H9 (cell line): ENCODE measurements around the gene IL16. TPM values are rescaled to one million over a fixed set of nuclear protein-coding genes. Genes with fewer than 3 reads are reported as not detected.

Experiments used
- DNase-seq: peaks from one replicate; pipeline ENCODE4 v3.0.0-alpha.2; 2017
- H2AFZ ChIP-seq: one replicate; pipeline ENCODE4 v1.6.1; 2013; ENCODE audit warnings: mild to moderate bottlenecking, low read length, control low read depth, moderate library complexity
- H2AK5ac ChIP-seq: 2 replicates; pipeline ENCODE4 v1.6.1; 2013; ENCODE audit warnings: low read length, control low read depth, mixed read lengths; ENCODE audit not compliant: insufficient read length
- H2BK120ac ChIP-seq: one replicate; pipeline ENCODE4 v1.6.1; 2013; ENCODE audit warnings: low read depth, mild to moderate bottlenecking, low read length, control low read depth, inconsistent platforms; ENCODE audit not compliant: poor library complexity, severe bottlenecking
- H2BK12ac ChIP-seq: 2 replicates; pipeline ENCODE4 v1.6.1; 2013; ENCODE audit warnings: low read length, control low read depth, mixed read lengths, low read depth; ENCODE audit not compliant: insufficient read length
- H2BK15ac ChIP-seq: 2 replicates; pipeline ENCODE4 v1.6.1; 2013; ENCODE audit warnings: low read depth, low read length, control low read depth
- H2BK20ac ChIP-seq: one replicate; pipeline ENCODE4 v1.6.1; 2013; ENCODE audit warnings: low read depth, mild to moderate bottlenecking, low read length, control low read depth, inconsistent platforms; ENCODE audit not compliant: poor library complexity, severe bottlenecking
- H2BK5ac ChIP-seq: 2 replicates; pipeline ENCODE4 v1.6.1; 2013; ENCODE audit warnings: low read length, control low read depth, mixed read lengths; ENCODE audit not compliant: insufficient read length
- H3K14ac ChIP-seq: 2 replicates; pipeline ENCODE4 v1.6.1; 2013; ENCODE audit warnings: low read length, control low read depth; ENCODE audit not compliant: insufficient read depth
- H3K18ac ChIP-seq: 2 replicates; pipeline ENCODE4 v1.6.1; 2013; ENCODE audit warnings: low read depth, mild to moderate bottlenecking, mixed read lengths, low read length, control low read depth; ENCODE audit not compliant: insufficient read length
- H3K23ac ChIP-seq: 2 replicates; pipeline ENCODE4 v1.6.1; 2013; ENCODE audit warnings: low read length, control low read depth, mixed read lengths, low read depth; ENCODE audit not compliant: insufficient read length
- H3K23me2 ChIP-seq: 2 replicates; pipeline ENCODE4 v1.6.1; 2013; ENCODE audit warnings: low read depth, mild to moderate bottlenecking, mixed read lengths, low read length, control low read depth; ENCODE audit not compliant: insufficient read length, poor library complexity, severe bottlenecking
- H3K27ac ChIP-seq: 2 replicates; pipeline ENCODE4 v1.5.1; 2013; ENCODE audit warnings: low read length, control low read depth, mixed read lengths, low read depth; ENCODE audit not compliant: insufficient read length
- H3K27me3 ChIP-seq: 2 replicates; pipeline ENCODE4 v1.6.1; 2013; ENCODE audit warnings: low read length, control low read depth, inconsistent platforms; ENCODE audit not compliant: insufficient read depth
- H3K4ac ChIP-seq: 2 replicates; pipeline ENCODE4 v1.6.1; 2013; ENCODE audit warnings: low read depth, mild to moderate bottlenecking, control low read depth, inconsistent platforms, low read length, moderate library complexity
- H3K4me1 ChIP-seq: 2 replicates; pipeline ENCODE4 v1.6.1; 2013; ENCODE audit warnings: low read length, control low read depth, inconsistent platforms; ENCODE audit not compliant: insufficient read depth
- H3K4me2 ChIP-seq: 2 replicates; pipeline ENCODE4 v1.6.1; 2013; ENCODE audit warnings: low read length, control low read depth, mixed read lengths; ENCODE audit not compliant: insufficient read length, insufficient read depth
- H3K56ac ChIP-seq: 2 replicates; pipeline ENCODE4 v1.6.1; 2013; ENCODE audit warnings: low read depth, mild to moderate bottlenecking, mixed read lengths, low read length, control low read depth; ENCODE audit not compliant: insufficient read length
- H3K79me1 ChIP-seq: 2 replicates; pipeline ENCODE4 v1.6.1; 2013; ENCODE audit warnings: low read depth, mild to moderate bottlenecking, moderate library complexity, low read length, control low read depth, inconsistent platforms; ENCODE audit not compliant: insufficient read depth, poor library complexity, severe bottlenecking
- H3K79me2 ChIP-seq: 2 replicates; pipeline ENCODE4 v1.6.1; 2013; ENCODE audit warnings: low read length, control low read depth, inconsistent platforms; ENCODE audit not compliant: insufficient read depth
- H3K9ac ChIP-seq: 2 replicates; pipeline ENCODE4 v1.6.1; 2013; ENCODE audit warnings: low read length, control low read depth, mixed read lengths; ENCODE audit not compliant: insufficient read length; ENCODE audit errors: extremely low read depth
- H3K9me3 ChIP-seq: one replicate; pipeline ENCODE4 v1.6.1; 2013; ENCODE audit warnings: low read depth, low read length, inconsistent platforms; ENCODE audit not compliant: control insufficient read depth
- H3T11ph ChIP-seq: one replicate; pipeline ENCODE4 v1.6.1; 2013; ENCODE audit warnings: mild to moderate bottlenecking, low read length, control low read depth, inconsistent platforms
- H4K20me1 ChIP-seq: one replicate; pipeline ENCODE4 v1.6.1; 2013; ENCODE audit not compliant: control insufficient read depth, insufficient read length, insufficient read depth
- H4K5ac ChIP-seq: 2 replicates; pipeline ENCODE4 v1.6.1; 2013; ENCODE audit warnings: low read depth, mild to moderate bottlenecking, mixed read lengths, low read length, control low read depth; ENCODE audit not compliant: insufficient read length
- H4K8ac ChIP-seq: replicated peaks from 2 replicates; pipeline ENCODE4 v1.6.1; 2013; ENCODE audit warnings: low read length, control low read depth, mixed read lengths, low read depth; ENCODE audit not compliant: insufficient read length
- H4K91ac ChIP-seq: 2 replicates; pipeline ENCODE4 v1.6.1; 2013; ENCODE audit warnings: low read depth, mild to moderate bottlenecking, moderate library complexity, mixed read lengths, low read length, control low read depth; ENCODE audit not compliant: insufficient read length
- H3K27ac Mint-ChIP-seq, 3 experiments: 2 replicates in 2 of 3; 3 replicates in 1 of 3; pipeline ENCODE4 v1.8.0; 2020 to 2021; ENCODE audit warnings: mixed read lengths in 3 of 3, mild to moderate bottlenecking in 1 of 3, moderate library complexity in 1 of 3
- H3K27me3 Mint-ChIP-seq: 2 replicates; pipeline ENCODE4 v1.8.0; 2021; ENCODE audit warnings: low read depth, mild to moderate bottlenecking, moderate library complexity, mixed read lengths
- H3K36me3 Mint-ChIP-seq, 3 experiments: 2 replicates in 2 of 3; 3 replicates in 1 of 3; pipeline ENCODE4 v1.8.0; 2020 to 2021; ENCODE audit warnings: low read depth in 3 of 3, mixed read lengths in 3 of 3; ENCODE audit not compliant: insufficient read depth in 1 of 3
- H3K4me1 Mint-ChIP-seq, 2 experiments: 2 replicates each; pipeline ENCODE4 v1.8.0; 2020; ENCODE audit warnings: mixed read lengths in 2 of 2
- H3K4me3 Mint-ChIP-seq, 2 experiments: 2 replicates in 1 of 2; 3 replicates in 1 of 2; pipeline ENCODE4 v1.8.0; 2020 to 2021; ENCODE audit warnings: mild to moderate bottlenecking in 2 of 2, mixed read lengths in 2 of 2, moderate library complexity in 1 of 2
- H3K9me3 Mint-ChIP-seq, 2 experiments: 2 replicates in 1 of 2; 3 replicates in 1 of 2; pipeline ENCODE4 v1.8.0; 2020; ENCODE audit warnings: mild to moderate bottlenecking in 2 of 2, mixed read lengths in 2 of 2, moderate library complexity in 1 of 2
- CTCF ChIP-seq: fragments of 200-600 bp; sonication (generic); conservative IDR thresholded peaks from 3 replicates; pipeline ENCODE4 v1.8.0; 2021; ENCODE audit warnings: antibody characterized with exemption, mild to moderate bottlenecking
- WGBS: extraction: QIAGEN DNeasy Blood & Tissue Kit; methylation state at CpG from one replicate; pipeline ENCODE4 v1.1.7; 2013; ENCODE audit warnings: missing lambda C conversion rate, low lambda C conversion rate, mixed read lengths; ENCODE audit not compliant: insufficient read length; ENCODE audit errors: extremely low coverage; 5-methylcytosine and 5-hydroxymethylcytosine counted together
- total RNA-seq: library from RNA; stranded (reverse); gene quantifications from 2 replicates; pipeline ENCODE4 v1.2.1, GENCODE V29; 2021

The IL16 gene
- total RNA-seq, 1 experiment from 2014 or later, result 0.28 TPM

- Histone ChIP-seq H3K4me1 (no peaks in the 10 kb centered on the region), H2AFZ (no peak overlapping the region)
Measured at GRCh38 chr15:81312790-81313543, 116.3 kb downstream of the IL16 start.

More at GRCh38 chr15:81312790-81313543, 116.3 kb downstream of the IL16 start:
- Histone ChIP-seq H3K27ac (no peak overlapping the region), H2BK5ac (no peak overlapping the region), H4K5ac (no peak overlapping the region), H3K23ac (no peak overlapping the region), H2BK20ac (no peak overlapping the region), H3K4ac (no peak overlapping the region), H3K79me2 (no peaks in the 10 kb centered on the region), H3K23me2 (no peaks in the 10 kb centered on the region), H3K56ac (no peak overlapping the region), H3K18ac (no peak overlapping the region), H4K20me1 (no peaks in the 10 kb centered on the region), H3T11ph (no peak overlapping the region), H3K9ac (no peak overlapping the region), H3K14ac (no peak overlapping the region), H2BK15ac (no peak overlapping the region), H2AK5ac (no peak overlapping the region), H2BK12ac (no peak overlapping the region), H2BK120ac (no peak overlapping the region), H4K8ac (no peak overlapping the region), H3K9me3 (no peaks in the 10 kb centered on the region), H3K4me2 (no peak overlapping the region), H4K91ac (no peak overlapping the region), H3K79me1 (no peaks in the 10 kb centered on the region), H3K27me3 (no peaks in the 10 kb centered on the region)
- H3K4me3 Mint-ChIP-seq, result no peak overlapping the region
- WGBS, result no CpG with 5 or more reads among the region's 22 CpGs
- no peaks in the 10 kb centered on the region for H3K4me1 Mint-ChIP-seq
- no peak for TF ChIP-seq CTCF
- H3K9me3 Mint-ChIP-seq, result no peaks in the 10 kb centered on the region
- H3K27me3 Mint-ChIP-seq, result no peaks in the 10 kb centered on the region; the same call in 1 of the 2 replicates
- H3K36me3 Mint-ChIP-seq, result peaks cover 13 to 27% (median 20%) of the 10 kb centered on the region in 3 experiments
- DNase-seq, result no peak
- H3K27ac Mint-ChIP-seq, result no peak overlapping the region
